ENCODE measurements around the gene ANAPC16. TPM values are rescaled to one million over a fixed set of nuclear protein-coding genes. Genes with fewer than 3 reads are reported as not detected.

ANAPC16 gene
- total RNA-seq, 1 experiment from 2014 or later = 144 TPM

DNA sequence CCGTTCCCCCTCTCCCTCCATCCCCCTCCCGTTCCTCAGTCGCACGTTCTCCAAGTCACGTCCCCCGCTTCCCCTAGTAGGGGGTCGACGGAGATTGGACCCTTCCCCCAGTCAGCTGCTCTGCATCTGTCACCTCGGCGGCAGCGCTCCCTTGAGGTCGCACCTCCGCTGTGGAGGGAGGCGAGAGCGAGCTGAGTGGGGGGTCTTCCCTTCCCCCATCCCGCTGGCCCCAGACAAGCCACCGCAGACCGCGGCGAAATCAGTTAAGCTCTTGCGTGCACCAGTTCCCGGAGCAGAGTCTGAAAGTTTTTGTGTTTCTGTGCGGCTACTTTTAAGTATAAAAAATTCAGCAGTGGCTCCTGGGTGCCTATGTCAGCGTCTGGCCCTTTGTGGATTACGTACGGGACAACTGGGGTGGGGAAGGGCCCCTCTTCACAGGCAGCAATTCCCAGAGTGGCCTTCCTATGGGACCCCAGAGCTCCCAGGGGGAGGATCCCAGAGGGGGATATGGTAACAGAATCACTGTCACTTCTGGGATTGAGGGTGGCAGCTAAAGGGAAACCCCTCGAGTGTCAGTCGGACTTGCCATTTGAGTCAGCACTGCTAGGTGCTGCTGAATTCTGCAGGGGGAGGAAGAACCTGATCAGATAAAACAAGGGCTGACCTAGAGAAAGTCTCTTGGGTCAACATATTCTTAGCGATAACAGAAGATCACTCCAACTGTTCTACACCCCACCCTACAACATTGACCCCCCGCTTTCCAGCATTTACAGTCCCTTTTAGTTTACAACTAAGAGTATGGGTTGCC lies 45.4 kb downstream of the ANAPC16 start:
- TSS peak; percentile 90 for BruUV-seq (replicated peaks)
- Histone ChIP-seq H3K36me3 (ENCODE audit: control insufficient read depth, insufficient read depth, low read length) (no peaks in the 10 kb centered on the region), H3K9me3 (no peaks in the 10 kb centered on the region), H3K4me1 (peaks cover 22% of the 10 kb centered on the region), H3K27me3 (replicated peaks; ENCODE audit: control insufficient read depth, insufficient read depth, low read length) (no peaks in the 10 kb centered on the region), H3K4me3 (ENCODE audit: low read depth, low read length) (peak overlapping the region; percentile 61)
- Mint-ChIP-seq H3K9me3 (ENCODE audit: unreplicated experiment) (no peaks in the 10 kb centered on the region), H3K4me3 (ENCODE audit: unreplicated experiment) (peak overlapping the region; percentile 91), H3K36me3 (ENCODE audit: insufficient read depth, unreplicated experiment) (peaks cover 19% of the 10 kb centered on the region), H3K4me1 (ENCODE audit: low read depth, unreplicated experiment) (peaks cover 29% of the 10 kb centered on the region), H3K27ac (ENCODE audit: unreplicated experiment) (peak overlapping the region; percentile 96), H3K27me3 (ENCODE audit: insufficient read depth, unreplicated experiment) (no peaks in the 10 kb centered on the region)
- TF ChIP-seq, protein P1, sequence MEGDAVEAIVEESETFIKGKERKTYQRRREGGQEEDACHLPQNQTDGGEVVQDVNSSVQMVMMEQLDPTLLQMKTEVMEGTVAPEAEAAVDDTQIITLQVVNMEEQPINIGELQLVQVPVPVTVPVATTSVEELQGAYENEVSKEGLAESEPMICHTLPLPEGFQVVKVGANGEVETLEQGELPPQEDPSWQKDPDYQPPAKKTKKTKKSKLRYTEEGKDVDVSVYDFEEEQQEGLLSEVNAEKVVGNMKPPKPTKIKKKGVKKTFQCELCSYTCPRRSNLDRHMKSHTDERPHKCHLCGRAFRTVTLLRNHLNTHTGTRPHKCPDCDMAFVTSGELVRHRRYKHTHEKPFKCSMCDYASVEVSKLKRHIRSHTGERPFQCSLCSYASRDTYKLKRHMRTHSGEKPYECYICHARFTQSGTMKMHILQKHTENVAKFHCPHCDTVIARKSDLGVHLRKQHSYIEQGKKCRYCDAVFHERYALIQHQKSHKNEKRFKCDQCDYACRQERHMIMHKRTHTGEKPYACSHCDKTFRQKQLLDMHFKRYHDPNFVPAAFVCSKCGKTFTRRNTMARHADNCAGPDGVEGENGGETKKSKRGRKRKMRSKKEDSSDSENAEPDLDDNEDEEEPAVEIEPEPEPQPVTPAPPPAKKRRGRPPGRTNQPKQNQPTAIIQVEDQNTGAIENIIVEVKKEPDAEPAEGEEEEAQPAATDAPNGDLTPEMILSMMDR (IDR thresholded peaks at IDR 0.05; ENCODE audit: insufficient read depth in 1 of 2, low read depth in 1 of 2, low read length in 1 of 2, severe bottlenecking in 1 of 2, unreplicated experiment in 1 of 2) = peak in 1 of 2 experiments; percentile 31
- ChIA-PET CTCF (interaction anchor here (0.6 to 3.3 kb wide), 11 partner anchors 13 to 213 kb away, joined by 3 to 40 read pairs (median 5); partner anchors contain the start of genes ANAPC16, ASCC1 and DDIT4), POLR2A (interaction anchor here (0.6 to 7.3 kb wide), 17 partner anchors 10 to 190 kb away, joined by 3 to 163 read pairs (median 5); partner anchors contain the start of genes ANAPC16, ASCC1, DDIT4 and DNAJB12)
- DNase-seq = peak; percentile 55 to 70
- intact Hi-C loops (cut with micrococcal nuclease; ENCODE audit: unreplicated experiment) = loop anchor here (1.0 to 5.0 kb wide), 6 partner anchors 11 to 89 kb away; no protein-coding TSS in a partner anchor

DNA sequence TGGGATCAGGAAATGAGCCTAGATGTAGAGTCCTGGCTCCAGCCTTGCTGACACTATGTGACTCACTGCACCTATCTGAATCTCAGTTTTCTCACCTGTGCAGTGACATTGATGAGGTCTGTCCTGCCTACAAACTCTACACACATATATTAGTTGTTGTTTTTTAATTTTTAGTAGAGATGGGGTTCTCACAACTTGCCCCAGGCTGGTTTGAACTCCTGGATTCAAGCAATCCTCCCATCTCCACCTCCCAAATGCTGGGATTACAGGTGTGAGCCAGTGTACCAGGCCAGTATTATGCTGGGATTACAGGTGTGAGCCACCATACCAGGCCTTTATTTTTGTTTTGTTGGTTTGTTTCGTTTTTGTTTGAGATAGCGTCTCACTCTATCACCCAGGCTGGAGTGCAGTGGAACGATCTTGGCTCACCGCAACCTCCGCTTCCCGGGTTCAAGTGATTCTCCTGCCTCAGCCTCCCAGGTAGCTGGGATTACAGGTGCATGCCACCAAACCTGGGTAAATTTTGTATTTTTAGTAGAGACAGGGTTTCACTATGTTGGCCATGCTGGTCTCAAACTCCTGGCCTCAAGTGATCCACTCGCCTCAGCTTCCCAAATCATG lies 46.1 kb downstream of the ANAPC16 start:
- intact Hi-C loops (cut with micrococcal nuclease; ENCODE audit: unreplicated experiment) = loop anchor here (2.0 to 5.0 kb wide), 2 partner anchors 31 to 90 kb away; no protein-coding TSS in a partner anchor
- peak overlapping the region; percentile 61 for H3K4me3 ChIP-seq (ENCODE audit: low read depth, low read length)
- ChIA-PET POLR2A (interaction anchor here (0.6 to 7.3 kb wide), 3 partner anchors 12 to 59 kb away, joined by 4 to 163 read pairs (median 36); partner anchors contain the start of gene DDIT4), CTCF (interaction anchor here (1.5 kb wide), 1 partner anchor 66 kb away, joined by 5 read pairs; no protein-coding TSS in a partner anchor)
- DNase-seq = no peak
- H3K36me3 ChIP-seq (ENCODE audit: control insufficient read depth, insufficient read depth, low read length) = no peaks in the 10 kb centered on the region
- H3K9me3 ChIP-seq = no peaks in the 10 kb centered on the region
- Mint-ChIP-seq H3K27ac (ENCODE audit: unreplicated experiment) (peak overlapping the region; percentile 96), H3K27me3 (ENCODE audit: insufficient read depth, unreplicated experiment) (no peaks in the 10 kb centered on the region), H3K36me3 (ENCODE audit: insufficient read depth, unreplicated experiment) (peaks cover 19% of the 10 kb centered on the region), H3K4me3 (ENCODE audit: unreplicated experiment) (peak overlapping the region; percentile 91), H3K4me1 (ENCODE audit: low read depth, unreplicated experiment) (peaks cover 29% of the 10 kb centered on the region), H3K9me3 (ENCODE audit: unreplicated experiment) (no peaks in the 10 kb centered on the region)
- no peaks in the 10 kb centered on the region for H3K27me3 ChIP-seq (replicated peaks; ENCODE audit: control insufficient read depth, insufficient read depth, low read length)
- peaks cover 22% of the 10 kb centered on the region for H3K4me1 ChIP-seq
- no TSS peak for BruUV-seq (replicated peaks)
- TF ChIP-seq, protein P1 (IDR thresholded peaks at IDR 0.05; ENCODE audit: insufficient read depth in 1 of 2, low read depth in 1 of 2, low read length in 1 of 2, severe bottlenecking in 1 of 2, unreplicated experiment in 1 of 2) = no peak
